ENCODE measurements around the gene UGT1A3.
"Not testable (repeated sequence)": the region's sequence is repeated elsewhere in the genome, so short reads cannot be mapped to it uniquely, and the experiment has no call there.

UGT1A3 gene

DNA sequence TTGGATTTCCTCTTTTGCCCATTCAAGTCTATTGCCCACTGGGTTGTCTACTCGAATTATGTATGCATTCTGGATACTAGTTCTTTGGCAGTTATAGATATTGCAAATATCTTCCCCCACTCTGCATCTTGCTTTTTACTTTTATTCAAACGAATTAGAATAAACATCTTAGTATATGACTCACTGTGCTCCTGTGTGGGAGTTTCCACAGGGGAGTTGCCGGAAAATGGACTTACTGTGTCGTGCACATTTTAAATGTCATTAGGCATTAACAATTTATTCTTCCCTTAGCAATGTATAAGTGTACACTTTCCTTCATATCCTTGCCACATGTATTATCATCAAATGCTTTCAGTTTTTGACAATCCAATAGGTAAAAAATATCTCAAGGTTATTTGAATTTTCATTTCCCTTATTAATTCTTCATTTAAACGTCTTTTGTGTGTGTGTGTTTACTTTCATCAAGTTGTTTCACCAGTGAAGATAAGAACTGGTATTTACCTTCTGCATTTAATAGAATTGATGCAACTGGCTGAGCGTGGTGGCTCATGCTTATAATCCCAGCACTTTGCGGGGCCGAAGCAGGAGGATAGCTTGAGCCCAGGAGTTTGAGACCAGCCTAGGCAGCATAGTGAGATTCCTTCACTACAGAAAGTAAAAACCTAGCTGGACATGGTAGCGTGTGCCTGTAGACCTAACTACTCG is 20.8 kb upstream of the UGT1A3 start:
- DNase-seq (ENCODE audit: low read depth): peak; percentile 19

DNA sequence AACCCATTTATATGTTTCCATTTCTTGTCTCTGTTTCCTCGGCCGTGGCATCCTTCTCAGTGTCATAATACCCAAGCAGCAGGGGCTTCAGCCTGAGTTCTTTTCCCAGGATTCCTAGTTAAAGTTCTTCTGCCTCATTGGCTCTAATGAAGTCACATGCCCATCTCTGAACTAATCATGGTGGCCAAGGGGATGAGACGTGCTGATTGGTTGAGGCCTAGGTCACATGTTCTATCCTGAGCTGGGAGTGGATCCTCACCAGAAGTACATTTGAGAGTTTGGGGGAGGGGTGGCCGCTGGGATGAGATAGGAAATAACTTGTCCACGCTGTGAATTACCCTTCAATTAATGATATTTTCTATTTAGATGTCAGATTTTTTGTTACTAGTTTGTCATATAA is 19.9 kb upstream of the UGT1A3 start:
- DNase-seq (ENCODE audit: low read depth): no peak

DNA sequence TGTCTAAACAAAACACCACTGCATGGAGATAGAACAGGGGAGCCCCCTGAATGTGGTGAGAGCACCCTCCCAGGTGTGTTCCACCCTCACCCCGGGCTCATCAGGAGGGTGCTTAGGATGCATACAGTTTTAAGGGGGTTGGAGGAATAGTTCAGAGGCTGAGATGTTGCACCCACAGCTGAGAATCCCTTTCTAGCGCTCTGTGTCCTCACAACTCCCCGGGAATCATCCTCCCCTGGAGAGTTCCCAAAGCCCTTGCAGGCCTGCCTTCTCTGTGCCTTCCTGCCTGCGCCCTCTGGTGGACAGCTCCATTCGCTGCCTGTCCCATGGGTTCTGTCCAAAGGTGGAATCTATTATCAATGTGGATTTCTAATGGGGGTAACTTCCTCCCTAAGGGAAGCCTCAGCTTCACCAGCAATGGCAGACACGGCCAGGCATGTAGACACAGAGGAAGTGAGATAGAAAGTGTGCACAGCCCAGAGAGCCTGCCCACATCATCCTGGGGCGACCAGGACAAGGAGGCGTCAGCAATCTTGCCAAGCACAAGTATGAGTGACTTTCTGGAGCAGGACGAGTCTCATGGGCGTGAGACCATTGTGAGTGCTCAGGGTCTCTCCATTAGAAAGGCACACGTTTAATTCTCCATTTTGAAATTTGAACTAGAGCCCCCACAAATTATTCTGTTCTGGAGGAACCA is 17.4 kb upstream of the UGT1A3 start:
- peak; percentile 80 for DNase-seq (ENCODE audit: low read depth)

DNA sequence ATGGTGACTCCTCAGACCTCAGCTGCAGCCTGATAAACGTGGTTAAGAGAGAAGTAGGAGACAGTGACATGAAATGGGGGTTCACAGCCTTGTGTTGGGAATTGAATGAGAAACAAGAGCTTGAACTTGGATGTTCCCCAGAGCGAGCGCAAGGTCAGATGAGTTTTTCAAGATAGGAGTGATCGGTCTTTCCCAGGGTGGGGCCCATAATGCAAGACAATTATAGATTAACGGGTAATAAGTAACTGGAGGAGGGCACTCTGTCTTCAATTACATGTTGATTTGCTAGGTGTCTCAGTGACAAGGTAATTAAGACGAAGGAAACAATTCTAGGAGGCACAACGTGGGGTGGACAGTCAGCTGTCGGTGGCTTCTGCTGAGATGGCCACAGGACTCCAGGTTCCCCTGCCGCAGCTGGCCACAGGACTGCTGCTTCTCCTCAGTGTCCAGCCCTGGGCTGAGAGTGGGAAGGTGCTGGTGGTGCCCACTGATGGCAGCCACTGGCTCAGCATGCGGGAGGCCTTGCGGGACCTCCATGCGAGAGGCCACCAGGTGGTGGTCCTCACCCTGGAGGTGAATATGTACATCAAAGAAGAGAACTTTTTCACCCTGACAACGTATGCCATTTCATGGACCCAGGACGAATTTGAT is 16.1 kb upstream of the UGT1A3 start, which contains the start of gene UGT1A5:
Gene UGT1A5 (plus strand): TSS at position 297 of the 651 bp plus-strand sequence. CDS start 85 bp downstream, at position 382.
- DNase-seq (ENCODE audit: low read depth): no peak

DNA sequence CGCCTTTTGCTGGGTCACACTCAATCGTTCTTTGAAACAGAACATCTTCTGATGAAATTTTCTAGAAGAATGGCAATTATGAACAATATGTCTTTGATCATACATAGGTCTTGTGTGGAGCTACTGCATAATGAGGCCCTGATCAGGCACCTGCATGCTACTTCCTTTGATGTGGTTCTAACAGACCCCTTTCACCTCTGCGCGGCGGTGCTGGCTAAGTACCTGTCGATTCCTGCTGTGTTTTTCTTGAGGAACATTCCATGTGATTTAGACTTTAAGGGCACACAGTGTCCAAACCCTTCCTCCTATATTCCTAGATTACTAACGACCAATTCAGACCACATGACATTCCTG is 15.6 kb upstream of the UGT1A3 start:
- no peak for DNase-seq (ENCODE audit: low read depth)

DNA sequence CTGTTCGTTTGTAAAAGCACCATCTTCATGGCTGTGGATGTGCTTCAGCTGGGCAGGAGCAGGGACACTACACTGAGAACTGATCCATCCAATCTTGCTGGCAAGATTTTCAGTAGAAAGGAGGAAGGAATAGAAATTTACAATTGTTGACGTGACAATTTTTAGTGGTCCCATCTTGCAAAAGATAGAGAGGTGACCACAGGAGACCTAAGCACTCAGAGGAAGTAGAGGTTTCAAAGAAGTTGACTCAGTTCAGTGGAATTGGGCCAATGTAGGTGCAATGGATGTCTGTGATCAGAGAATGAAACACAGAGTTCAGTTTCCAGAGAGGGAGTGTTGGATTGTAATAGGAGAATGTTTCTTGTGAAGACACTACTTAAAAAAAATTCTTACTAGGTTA is 14.7 kb upstream of the UGT1A3 start:
- peak; percentile 2 for DNase-seq (ENCODE audit: low read depth)

DNA sequence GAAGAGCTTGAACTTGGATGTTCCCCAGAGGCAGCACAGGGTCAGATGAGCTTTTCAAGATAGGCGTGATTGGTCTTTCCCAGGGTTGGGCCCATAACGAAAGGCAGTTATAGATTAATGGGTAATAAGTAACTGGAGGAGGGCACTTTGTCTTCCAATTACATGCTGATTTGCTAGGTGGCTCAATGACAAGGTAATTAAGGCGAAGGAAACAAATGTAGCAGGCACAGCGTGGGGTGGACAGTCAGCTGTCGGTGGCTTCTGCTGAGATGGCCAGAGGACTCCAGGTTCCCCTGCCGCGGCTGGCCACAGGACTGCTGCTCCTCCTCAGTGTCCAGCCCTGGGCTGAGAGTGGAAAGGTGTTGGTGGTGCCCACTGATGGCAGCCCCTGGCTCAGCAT is 10.3 kb upstream of the UGT1A3 start, which contains the start of gene UGT1A4:
Gene UGT1A4 (plus strand): TSS at position 185 of the 400 bp plus-strand sequence. CDS start 85 bp downstream, at position 270.
- DNase-seq (ENCODE audit: low read depth): no peak

DNA sequence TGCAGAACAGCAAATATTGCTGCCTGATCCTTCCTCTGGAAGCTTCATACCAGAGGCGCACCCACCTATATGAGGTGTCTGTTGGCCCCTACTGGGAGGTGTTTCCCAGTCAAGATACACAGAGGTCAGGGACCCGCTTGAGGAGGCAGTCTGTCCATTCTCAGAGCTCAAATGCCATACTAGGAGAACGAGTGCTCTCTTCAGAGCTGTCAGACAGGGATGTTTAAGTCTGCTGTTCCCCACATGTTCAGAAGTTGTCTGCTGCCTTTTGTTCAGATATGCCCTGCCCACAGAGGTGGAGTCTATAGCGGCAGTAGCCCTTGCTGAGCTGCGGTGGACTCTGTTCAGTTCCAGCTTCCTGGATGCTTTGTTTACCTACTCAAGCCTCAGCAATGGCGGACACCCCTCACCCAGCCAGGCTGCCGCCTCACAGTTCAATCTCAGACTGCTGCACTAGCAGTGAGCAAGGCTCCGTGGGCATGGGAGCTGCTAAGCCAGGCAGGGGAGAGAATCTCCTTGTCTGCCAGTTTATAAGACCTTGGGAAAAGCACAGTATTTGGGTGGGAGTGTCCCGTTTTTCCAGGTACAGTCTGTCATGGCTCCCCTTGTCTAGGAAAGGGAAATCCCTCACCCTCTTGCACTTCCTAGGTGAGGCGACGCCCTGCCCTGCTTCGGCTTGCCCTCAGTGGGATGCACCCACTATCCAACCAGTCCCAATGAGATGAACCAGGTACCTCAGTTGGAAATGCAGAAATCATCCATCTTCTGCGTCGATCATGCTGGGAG is 8.2 kb downstream of the UGT1A3 start:
- not testable (repeated sequence) for DNase-seq (ENCODE audit: low read depth)

DNA sequence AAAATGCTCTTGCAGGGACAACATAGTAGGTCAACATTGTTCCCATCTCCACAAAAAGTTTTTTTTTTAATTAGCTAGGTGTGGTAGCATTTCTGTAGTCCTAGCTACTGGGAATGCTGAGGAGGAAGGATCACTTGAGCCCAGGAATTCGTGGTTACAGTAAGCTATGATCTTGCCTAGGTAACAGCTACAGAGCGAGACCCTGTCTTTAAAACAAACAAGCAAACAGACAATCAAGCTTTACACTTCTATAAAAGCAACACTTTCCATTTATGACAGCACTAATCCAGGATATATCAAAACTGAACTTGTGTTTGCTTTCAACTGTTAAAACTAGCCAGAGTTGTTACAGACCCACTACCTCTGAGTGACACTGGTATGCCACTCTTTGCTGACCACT is 12.0 kb downstream of the UGT1A3 start:
- DNase-seq (ENCODE audit: low read depth): no peak

DNA sequence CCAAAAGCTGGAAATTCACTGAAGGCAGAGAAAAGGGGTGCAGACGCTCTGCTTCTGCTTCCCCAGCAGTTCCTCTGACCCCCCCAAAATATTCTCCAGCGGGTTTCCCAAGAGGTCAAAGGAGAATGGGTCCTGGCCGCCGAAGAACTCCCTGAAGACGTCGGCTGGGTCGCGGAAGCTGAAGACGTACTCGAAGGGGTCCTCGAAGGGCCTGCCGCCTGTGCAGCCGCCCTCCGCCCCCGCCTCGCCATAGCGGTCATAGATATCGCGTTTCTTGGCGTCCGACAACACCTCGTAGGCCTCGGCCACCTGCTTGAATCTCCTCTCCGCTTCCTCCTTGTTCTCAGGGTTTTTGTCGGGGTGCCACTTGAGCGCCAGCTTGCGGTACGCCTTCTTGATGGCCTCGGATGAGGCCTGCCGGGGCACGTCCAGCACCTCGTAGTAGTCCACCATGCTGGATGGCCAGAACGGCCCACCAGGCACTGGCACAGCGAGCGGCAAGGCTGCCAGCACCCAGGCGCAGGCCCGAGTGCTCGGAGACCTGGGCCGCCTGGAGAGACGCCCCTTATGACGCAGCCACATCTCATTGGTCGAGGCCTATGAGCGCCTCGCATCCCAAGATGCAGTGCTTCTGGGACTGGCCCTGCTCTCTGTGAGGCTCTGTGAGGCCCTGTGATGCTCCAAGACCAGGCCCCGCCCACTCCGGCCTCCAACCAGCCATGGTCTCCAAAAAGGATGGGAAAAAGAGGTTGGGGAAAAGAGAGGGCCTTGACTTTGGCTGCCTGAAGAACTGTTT is 14.8 kb downstream of the UGT1A3 start:
- DNase-seq (ENCODE audit: low read depth): no peak

DNA sequence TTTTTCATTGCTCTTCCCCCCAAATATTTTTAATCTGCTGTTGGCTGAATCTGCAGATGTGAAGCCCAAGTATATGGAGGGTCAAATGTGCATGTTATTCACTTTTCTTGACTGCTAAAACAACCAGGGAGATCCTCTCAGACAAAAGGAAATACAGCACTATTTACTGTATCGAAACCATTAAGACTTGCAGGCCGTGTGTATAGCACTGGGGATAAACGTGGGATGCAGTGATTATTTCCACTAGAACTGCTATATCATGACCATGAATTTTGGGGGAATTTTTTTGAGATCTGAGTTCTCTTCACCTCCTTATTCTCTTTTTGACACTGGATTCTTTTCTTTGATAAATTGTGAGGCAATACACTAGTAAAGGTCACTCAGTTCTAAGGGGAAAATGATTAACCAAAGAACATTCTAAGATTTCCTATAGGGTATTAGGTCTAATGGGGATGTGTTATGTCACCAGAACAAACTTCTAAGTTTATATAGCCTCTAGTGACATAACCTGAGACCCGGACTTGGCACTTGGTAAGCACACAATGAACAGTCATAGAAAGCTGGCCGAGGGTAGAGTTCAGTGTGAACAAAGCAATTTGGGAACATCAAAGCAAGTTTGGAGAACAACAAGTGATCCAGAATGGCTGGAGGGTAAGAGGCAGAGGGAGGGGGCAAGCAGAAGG is 16.4 kb downstream of the UGT1A3 start:
- DNase-seq (ENCODE audit: low read depth): no peak

DNA sequence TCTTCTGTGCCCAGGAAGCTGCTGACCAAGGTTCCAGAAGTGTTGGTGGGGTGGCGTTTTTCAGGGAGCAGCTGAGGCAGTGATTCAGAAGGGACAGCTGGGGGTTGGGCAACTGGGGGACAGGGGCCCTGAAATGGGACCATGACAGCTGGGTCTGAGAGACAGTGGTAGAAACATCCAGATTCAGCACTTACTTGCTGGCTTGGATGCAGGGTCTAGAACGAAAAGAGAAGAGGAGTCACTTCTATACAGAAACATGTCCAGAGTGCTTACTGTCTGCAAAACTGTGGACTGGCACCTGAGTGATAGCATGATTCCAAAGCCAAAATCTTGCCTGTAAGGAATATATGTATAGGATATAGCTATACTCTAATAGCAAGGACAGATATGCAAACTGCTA is 17.0 kb downstream of the UGT1A3 start:
- DNase-seq (ENCODE audit: low read depth): not testable (repeated sequence)

DNA sequence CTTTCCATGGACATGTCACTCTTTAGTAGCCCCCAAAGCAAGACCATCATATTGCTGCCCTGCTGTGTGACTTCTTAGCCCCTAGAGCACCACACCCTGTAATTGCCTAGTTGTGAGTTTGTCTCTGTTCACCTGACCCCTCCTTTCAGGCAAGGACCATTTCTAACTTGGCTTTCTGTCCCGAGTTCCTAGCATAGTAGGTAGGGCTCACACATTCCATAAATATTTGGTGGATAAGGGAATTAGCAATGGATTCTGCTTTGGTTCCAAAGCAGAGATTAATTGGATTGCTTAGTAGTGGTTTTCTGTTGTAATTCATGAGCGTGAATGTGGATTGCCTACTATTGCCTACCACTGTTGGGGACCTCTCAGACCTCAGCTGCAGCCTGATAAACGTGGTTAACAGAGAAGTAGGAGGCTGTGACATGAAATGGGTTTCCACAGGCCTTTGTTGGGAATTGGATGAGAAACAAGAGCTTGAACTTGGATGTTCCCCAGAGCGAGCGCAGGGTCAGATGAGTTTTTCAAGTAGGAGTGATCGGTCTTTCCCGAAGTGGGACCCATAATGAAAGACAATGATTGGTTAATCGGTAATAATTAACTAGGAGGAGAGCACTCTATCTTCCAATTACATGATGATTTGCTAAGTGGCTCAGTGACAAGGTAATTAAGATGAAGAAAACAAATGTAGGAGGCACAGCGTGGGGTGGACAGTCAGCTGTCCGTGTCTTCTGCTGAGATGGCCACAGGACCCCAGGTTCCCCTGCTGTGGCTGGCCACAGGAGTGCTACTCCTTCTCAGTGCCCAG is 17.8 kb downstream of the UGT1A3 start:
- no peak for DNase-seq (ENCODE audit: low read depth)

DNA sequence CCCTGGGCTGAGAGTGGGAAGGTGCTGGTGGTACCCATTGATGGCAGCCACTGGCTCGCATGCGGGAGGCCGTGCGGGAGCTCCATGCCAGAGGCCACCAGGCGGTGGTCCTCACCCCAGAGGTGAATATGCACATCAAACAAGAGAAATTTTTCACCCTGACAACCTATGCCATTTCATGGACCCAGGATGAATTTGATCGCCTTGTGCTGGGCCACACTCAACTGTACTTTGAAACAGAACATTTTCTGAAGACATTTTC is 18.4 kb downstream of the UGT1A3 start:
- no peak for DNase-seq (ENCODE audit: low read depth)

DNA sequence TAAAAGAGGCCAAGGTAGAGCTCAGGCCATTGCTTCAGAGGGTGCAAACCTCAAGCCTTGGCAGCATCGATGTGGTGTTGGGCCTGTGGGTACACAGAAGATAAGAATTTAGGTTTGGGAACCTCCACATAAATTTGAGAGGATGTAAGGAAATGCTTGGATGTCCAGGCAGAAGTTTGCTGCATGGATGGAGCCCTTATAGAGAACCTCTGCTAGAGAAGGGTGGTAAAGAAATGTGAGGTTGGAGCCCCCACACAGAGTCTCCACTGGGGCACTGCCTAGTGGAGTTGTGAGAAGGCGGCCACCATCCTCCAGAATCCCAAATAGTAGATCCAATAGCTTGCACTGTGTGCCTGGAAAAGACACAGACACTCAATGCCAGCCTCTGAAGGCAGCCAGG is 21.8 kb downstream of the UGT1A3 start:
- not testable (repeated sequence) for DNase-seq (ENCODE audit: low read depth)

DNA sequence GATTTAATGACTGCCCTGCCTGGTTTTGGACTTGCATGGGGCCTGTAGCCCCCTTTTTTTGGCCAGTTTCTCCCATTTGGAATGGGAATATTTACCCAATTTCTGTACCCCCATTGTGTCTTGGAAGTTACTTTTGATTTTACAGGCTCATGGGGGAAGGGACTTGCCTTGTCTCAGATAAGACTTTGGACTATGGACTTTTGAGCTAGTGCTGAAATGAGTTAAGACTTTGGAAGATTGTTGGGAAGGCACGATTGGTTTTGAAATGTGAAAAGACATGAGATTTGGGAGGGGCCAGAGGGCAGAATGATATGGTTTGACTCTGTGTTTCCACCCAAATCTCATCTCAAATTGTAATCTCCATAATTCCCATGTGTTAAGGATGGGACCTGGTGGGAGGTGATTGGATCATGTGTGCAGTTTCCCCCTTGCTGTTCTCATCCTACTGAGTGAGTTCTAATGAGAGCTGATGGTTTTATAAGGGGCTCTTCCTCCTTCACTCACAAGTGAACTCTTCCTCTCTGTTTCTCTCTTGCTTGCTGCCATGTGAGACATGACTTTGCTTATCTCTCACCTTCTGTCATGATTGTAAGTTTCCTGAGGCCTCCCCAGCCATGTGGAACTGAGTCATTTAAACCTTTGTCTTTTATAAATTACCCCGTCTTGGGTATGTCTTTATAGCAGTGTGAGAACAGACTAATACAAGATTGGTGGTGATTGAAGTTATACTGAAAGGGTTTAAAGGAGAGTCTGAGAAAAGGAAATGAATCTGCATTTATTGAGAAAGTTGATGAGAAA is 22.6 kb downstream of the UGT1A3 start:
- not testable (repeated sequence) for DNase-seq (ENCODE audit: low read depth)

DNA sequence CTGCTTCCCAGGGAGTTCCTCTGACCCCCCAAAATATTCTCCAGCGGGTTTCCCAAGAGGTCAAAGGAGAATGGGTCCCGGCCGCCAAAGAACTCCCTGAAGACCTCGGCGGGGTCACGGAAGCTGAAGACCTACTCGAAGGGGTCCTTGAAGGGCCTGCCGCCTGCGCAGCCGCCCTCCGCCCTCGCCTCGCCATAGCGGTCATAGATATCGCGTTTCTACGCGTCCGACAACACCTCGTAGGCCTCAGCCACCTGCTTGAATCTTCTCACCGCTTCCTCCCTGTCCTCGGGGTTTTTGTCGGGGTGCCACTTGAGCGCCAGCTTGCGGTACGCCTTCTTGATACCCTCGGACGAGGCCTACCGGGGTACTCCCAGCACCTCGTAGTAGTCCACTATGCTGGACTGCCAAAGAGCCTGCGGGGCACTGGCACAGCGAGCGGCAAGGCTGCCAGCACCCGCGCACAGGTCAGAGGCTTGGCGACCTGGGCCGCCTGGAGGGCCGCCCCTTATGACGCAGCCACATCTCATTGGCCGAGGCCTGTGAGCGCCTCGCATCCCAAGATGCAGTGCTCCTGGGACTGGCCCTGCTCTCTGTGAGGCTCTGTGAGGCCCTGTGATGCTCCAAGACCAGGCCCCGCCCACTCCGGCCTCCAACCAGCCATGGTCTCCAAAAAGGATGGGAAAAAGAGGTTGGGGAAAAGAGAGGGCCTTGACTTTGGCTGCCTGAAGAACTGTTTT is 26.2 kb downstream of the UGT1A3 start:
- DNase-seq (ENCODE audit: low read depth): no peak

DNA sequence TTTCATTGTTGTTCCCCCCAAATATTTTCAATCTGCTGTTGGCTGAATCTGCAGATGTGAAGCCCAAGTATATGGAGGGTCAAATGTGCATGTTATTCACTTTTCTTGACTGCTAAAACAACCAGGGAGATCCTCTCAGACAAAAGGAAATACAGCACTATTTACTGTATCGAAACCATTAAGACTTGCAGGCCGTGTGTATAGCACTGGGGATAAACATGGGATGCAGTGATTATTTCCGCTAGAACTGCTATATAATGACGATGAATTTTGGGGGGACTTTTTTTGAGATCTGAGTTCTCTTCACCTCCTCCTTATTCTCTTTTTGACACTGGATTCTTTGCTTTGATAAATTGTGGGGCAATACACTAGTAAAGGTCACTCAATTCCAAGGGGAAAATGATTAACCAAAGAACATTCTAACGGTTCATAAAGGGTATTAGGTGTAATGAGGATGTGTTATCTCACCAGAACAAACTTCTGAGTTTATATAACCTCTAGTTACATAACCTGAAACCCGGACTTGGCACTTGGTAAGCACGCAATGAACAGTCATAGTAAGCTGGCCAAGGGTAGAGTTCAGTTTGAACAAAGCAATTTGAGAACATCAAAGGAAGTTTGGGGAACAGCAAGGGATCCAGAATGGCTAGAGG is 27.7 kb downstream of the UGT1A3 start:
- DNase-seq (ENCODE audit: low read depth): no peak

Data from ELR (cell line).